Endothelial cell of umbilical vein (primary cell): ENCODE results near the gene LLPH. TPM values are rescaled to one million over a fixed set of nuclear protein-coding genes. Genes with fewer than 3 reads are reported as not detected.

ENCODE experiments used
- BruUV-seq: library from RNA; stranded (reverse); fragments of 400-500 nt; replicated peaks from 2 replicates; lab custom pipeline; 2021; lab: Mats Ljungman, UMichigan
- CTCF ChIA-PET: fragments of 300-600, 350-600 bp; sonication (Branson Sonifier 250); formaldehyde crosslinking; loops from one replicate; lab custom pipeline; 2021; ENCODE audit warnings: antibody characterized with exemption, inconsistent platforms; lab: Charles Lee
- POLR2A ChIA-PET: fragments of 300-600, 350-600 bp; sonication (Branson Sonifier 250); formaldehyde crosslinking; loops from one replicate; lab custom pipeline; 2021; ENCODE audit warnings: antibody characterized with exemption, inconsistent platforms; lab: Charles Lee
- DNase-seq: peaks from one replicate; pipeline ENCODE4 v3.0.0-alpha.2; 2011; ENCODE audit warnings: low read depth, low spot score
- FAIRE-seq: peaks from 2 replicates; lab custom pipeline; 2011; peaks lifted over from hg19 to GRCh38; lab: Jason Lieb, UNC
- H2AFZ ChIP-seq: 2 replicates; pipeline ENCODE4 v1.6.0; 2012; ENCODE audit warnings: low read depth, low read length, control low read depth, inconsistent platforms
- H3K27ac ChIP-seq: 2 replicates; pipeline ENCODE4 v1.5.1; 2011; ENCODE audit warnings: low read depth, mild to moderate bottlenecking, control low read depth, low read length, moderate library complexity; ENCODE audit not compliant: insufficient read depth
- H3K27me3 ChIP-seq, 2 experiments: 2 replicates each; pipeline versions ENCODE4 v1.6.0 to v1.6.1; 2011; ENCODE audit warnings: low read length in 2 of 2, mixed read lengths in 1 of 2; ENCODE audit not compliant: control insufficient read depth in 2 of 2, insufficient read depth in 2 of 2
- H3K36me3 ChIP-seq, 2 experiments: 2 replicates in 1 of 2; 3 replicates in 1 of 2; pipeline ENCODE4 v1.5.1; 2011; ENCODE audit warnings: low read length in 2 of 2, mild to moderate bottlenecking in 1 of 2, moderate library complexity in 1 of 2; ENCODE audit not compliant: control insufficient read depth in 2 of 2, insufficient read depth in 2 of 2; ENCODE audit errors: extremely low read depth in 1 of 2
- H3K4me1 ChIP-seq: 3 replicates; pipeline ENCODE4 v1.5.1; 2011; ENCODE audit warnings: mild to moderate bottlenecking, low read length; ENCODE audit not compliant: control insufficient read depth, insufficient read depth; ENCODE audit errors: extremely low read depth
- H3K4me2 ChIP-seq: 2 replicates; pipeline ENCODE4 v1.6.1; 2011; ENCODE audit warnings: low read length, control low read depth, mixed read lengths; ENCODE audit not compliant: insufficient read depth
- H3K4me3 ChIP-seq, 3 experiments: fragments of 200-600 bp in 1 of 3; sonication (generic), shearing (Covaris generic) in 1 of 3; replicated peaks in 1 of 3; 2 replicates each; pipeline ENCODE4 v1.5.1; 2011 to 2016; ENCODE audit warnings: control low read depth in 3 of 3, low read length in 3 of 3, mild to moderate bottlenecking in 2 of 3, inconsistent platforms in 1 of 3, low read depth in 1 of 3, moderate library complexity in 1 of 3; ENCODE audit not compliant: insufficient read depth in 1 of 3
- H3K79me2 ChIP-seq: 2 replicates; pipeline ENCODE4 v1.6.0; 2012; ENCODE audit warnings: low read length, inconsistent platforms; ENCODE audit not compliant: control insufficient read depth, insufficient read depth
- H3K9ac ChIP-seq: replicated peaks from 2 replicates; pipeline ENCODE3; 2011; ENCODE audit warnings: low read length, control low read depth; ENCODE audit not compliant: insufficient read depth; ENCODE audit errors: extremely low read depth
- H3K9me1 ChIP-seq: replicated peaks from 3 replicates; pipeline ENCODE4 v1.6.0; 2011; ENCODE audit warnings: mild to moderate bottlenecking, low read length; ENCODE audit not compliant: control insufficient read depth, insufficient read depth; ENCODE audit errors: extremely low read depth
- H3K9me3 ChIP-seq: replicated peaks from 2 replicates; pipeline ENCODE4 v1.5.1; 2012; ENCODE audit warnings: low read length, inconsistent platforms; ENCODE audit not compliant: control insufficient read depth, insufficient read depth
- H4K20me1 ChIP-seq: replicated peaks from 2 replicates; pipeline ENCODE3; 2011; ENCODE audit warnings: mild to moderate bottlenecking, low read length; ENCODE audit not compliant: control insufficient read depth, insufficient read depth; ENCODE audit errors: extremely low read depth
- EZH2 ChIP-seq: IDR thresholded peaks from 2 replicates; pipeline ENCODE4 v1.6.1; 2012; ENCODE audit warnings: borderline replicate concordance, low read depth, mild to moderate bottlenecking, moderate library complexity, low read length, inconsistent platforms; ENCODE audit not compliant: severe bottlenecking
- FOS ChIP-seq: IDR thresholded peaks from 2 replicates; pipeline ENCODE4 v1.6.1; 2011; ENCODE audit warnings: mild to moderate bottlenecking, low read length, moderate library complexity, borderline replicate concordance; ENCODE audit not compliant: insufficient read depth
- GATA2 ChIP-seq: IDR thresholded peaks from 2 replicates; pipeline ENCODE4 v1.7.0; 2011; ENCODE audit warnings: low read depth, mild to moderate bottlenecking, moderate library complexity, mixed read lengths, low read length; ENCODE audit not compliant: insufficient read length, insufficient read depth
- JUN ChIP-seq: IDR thresholded peaks from 2 replicates; pipeline ENCODE4 v1.6.1; 2011; ENCODE audit warnings: borderline replicate concordance, low read depth; ENCODE audit not compliant: insufficient read length, insufficient read depth
- MYC ChIP-seq: IDR thresholded peaks from one replicate; pipeline ENCODE4 v1.6.1; 2011; ENCODE audit warnings: mild to moderate bottlenecking, low read depth, low read length
- POLR2A ChIP-seq: IDR thresholded peaks from 2 replicates; pipeline ENCODE4 v1.6.1; 2012; ENCODE audit warnings: low read depth, mild to moderate bottlenecking, control low read depth, low read length
- POLR2AphosphoS5 ChIP-seq: IDR thresholded peaks from 2 replicates; pipeline ENCODE4 v1.6.1; 2012; ENCODE audit warnings: low read depth, mild to moderate bottlenecking, control low read depth, low read length, moderate library complexity; ENCODE audit not compliant: insufficient read depth
- dilution Hi-C: fragments of 300-500 bp; cut with MboI; formaldehyde crosslinking; loops from one replicate; pipeline ENCODE4 v1.15.0; 2019; ENCODE audit warnings: low sequenced_read_pairs; ENCODE audit not compliant: extremely low pct_ligation_motif_present
- intact Hi-C: fragments of 100-400 bp; cut with micrococcal nuclease; formaldehyde crosslinking; loops from one replicate; pipeline ENCODE4 v1.10.0; 2022
- polyA plus RNA-seq, 4 experiments: library from polyadenylated mRNA; depleted of rRNA in 3 of 4; stranded (reverse) in 3 of 4; unstranded in 1 of 4; fragments of >200 nt; gene quantifications; 2 replicates each; pipeline versions ENCODE4 v1.2.1 to v1.2.3, GENCODE V29; 2011 to 2012; ENCODE audit warnings: missing spikeins in 1 of 4
- total RNA-seq: library from RNA; stranded (reverse); gene quantifications from 2 replicates; pipeline ENCODE4 v1.2.3, GENCODE V29; 2021
- TF ChIP-seq, protein P1 (sequence below): IDR thresholded peaks from 2 replicates; pipeline ENCODE4 v1.6.1; 2011; ENCODE audit not compliant: insufficient read depth, insufficient read length
- TF ChIP-seq, protein P2 (sequence below), 2 donors: IDR thresholded peaks; 1 replicate in 1 of 2; 2 replicates in 1 of 2; pipeline ENCODE4 v1.5.1; 2011; ENCODE audit warnings: low read length in 2 of 2, mild to moderate bottlenecking in 2 of 2, moderate library complexity in 2 of 2, control low read depth in 1 of 2, inconsistent platforms in 1 of 2, low read depth in 1 of 2; ENCODE audit not compliant: insufficient read depth in 1 of 2; ENCODE audit errors: extremely low read depth in 1 of 2

The LLPH gene
- total and polyA plus RNA-seq, 2 donors (not counting 3 experiments of a cell fraction or from before 2014, with no cell fraction given) = 4.0 to 34.0 TPM

DNA sequence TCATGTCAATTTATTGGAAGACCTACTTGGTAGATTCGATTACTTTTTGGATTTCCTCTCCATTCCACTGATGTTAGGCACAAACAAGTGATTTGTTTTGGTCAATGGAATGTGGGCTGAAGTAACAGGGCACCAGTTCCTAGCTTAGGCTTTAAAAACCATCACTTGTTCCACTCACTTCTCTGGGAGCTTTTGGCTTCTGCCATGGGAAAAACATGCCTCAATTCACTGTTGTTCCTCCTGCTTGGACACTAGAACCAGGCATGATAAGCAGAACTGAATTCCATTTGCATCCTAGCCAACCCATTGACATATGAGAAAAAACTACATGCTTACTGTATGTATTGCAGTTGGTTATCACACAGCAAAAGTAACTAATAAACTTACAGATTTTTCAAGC, 47.8 kb downstream of the LLPH start:
- Histone ChIP-seq H3K4me3 (no peak overlapping the region), H3K9ac (no peak overlapping the region), H3K4me1 (no peaks in the 10 kb centered on the region), H3K79me2 (no peaks in the 10 kb centered on the region), H3K9me1 (no peaks in the 10 kb centered on the region), H3K9me3 (no peaks in the 10 kb centered on the region), H2AFZ (no peak overlapping the region), H3K4me2 (no peak overlapping the region), H4K20me1 (no peaks in the 10 kb centered on the region), H3K36me3 (no peaks in the 10 kb centered on the region), H3K27ac (no peak overlapping the region), H3K27me3 (peaks cover 2 to 3% of the 10 kb centered on the region in 2 experiments)
- intact Hi-C loops = no loop called here
- BruUV-seq = no TSS peak
- DNase-seq (no peak), FAIRE-seq (no peak)
- dilution Hi-C loops = no loop called here
- ChIA-PET POLR2A (no interaction called here), CTCF (no interaction called here)
- TF ChIP-seq, protein P1, sequence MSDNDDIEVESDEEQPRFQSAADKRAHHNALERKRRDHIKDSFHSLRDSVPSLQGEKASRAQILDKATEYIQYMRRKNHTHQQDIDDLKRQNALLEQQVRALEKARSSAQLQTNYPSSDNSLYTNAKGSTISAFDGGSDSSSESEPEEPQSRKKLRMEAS = no peak
- no peak for TF ChIP-seq MYC
- TF ChIP-seq FOS = no peak
- TF ChIP-seq POLR2A = no peak
- TF ChIP-seq JUN = no peak
- TF ChIP-seq GATA2 = no peak
- TF ChIP-seq, protein P2, sequence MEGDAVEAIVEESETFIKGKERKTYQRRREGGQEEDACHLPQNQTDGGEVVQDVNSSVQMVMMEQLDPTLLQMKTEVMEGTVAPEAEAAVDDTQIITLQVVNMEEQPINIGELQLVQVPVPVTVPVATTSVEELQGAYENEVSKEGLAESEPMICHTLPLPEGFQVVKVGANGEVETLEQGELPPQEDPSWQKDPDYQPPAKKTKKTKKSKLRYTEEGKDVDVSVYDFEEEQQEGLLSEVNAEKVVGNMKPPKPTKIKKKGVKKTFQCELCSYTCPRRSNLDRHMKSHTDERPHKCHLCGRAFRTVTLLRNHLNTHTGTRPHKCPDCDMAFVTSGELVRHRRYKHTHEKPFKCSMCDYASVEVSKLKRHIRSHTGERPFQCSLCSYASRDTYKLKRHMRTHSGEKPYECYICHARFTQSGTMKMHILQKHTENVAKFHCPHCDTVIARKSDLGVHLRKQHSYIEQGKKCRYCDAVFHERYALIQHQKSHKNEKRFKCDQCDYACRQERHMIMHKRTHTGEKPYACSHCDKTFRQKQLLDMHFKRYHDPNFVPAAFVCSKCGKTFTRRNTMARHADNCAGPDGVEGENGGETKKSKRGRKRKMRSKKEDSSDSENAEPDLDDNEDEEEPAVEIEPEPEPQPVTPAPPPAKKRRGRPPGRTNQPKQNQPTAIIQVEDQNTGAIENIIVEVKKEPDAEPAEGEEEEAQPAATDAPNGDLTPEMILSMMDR (IDR thresholded peaks at IDR 0.05; ENCODE audit: extremely low read depth in 1 of 2, insufficient read depth in 1 of 2, low read depth in 1 of 2, low read length in 2 of 2) = no peak
- TF ChIP-seq POLR2AphosphoS5 = no peak
- no peak for TF ChIP-seq EZH2
